Neural cell (in vitro differentiated cells): ENCODE data around the gene LRIG1. TPM values are rescaled to one million over a fixed set of nuclear protein-coding genes. Genes with fewer than 3 reads are reported as not detected.

Experiments
- H2AFZ ChIP-seq: fragments of 200-600, 300-800 bp; sonication (generic), shearing (Covaris generic); 2 replicates; pipeline ENCODE4 v1.6.0; 2014; ENCODE audit warnings: low read depth, mild to moderate bottlenecking, antibody characterized with exemption, low read length, moderate library complexity
- H3F3A ChIP-seq: fragments of 200-600 bp; shearing (Covaris generic); 2 replicates; pipeline ENCODE4 v1.6.1; 2016; ENCODE audit warnings: mild to moderate bottlenecking, moderate library complexity, mixed read lengths, antibody characterized with exemption, low read length; ENCODE audit not compliant: insufficient read depth, poor library complexity, severe bottlenecking
- H3K27ac ChIP-seq: fragments of 200-600, 300-800 bp; sonication (generic), shearing (Covaris generic); 2 replicates; pipeline ENCODE4 v1.5.1; 2014; ENCODE audit warnings: mild to moderate bottlenecking, low read length, moderate library complexity
- H3K27me3 ChIP-seq: fragments of 300-800, 200-600 bp; sonication (generic), shearing (Covaris generic); 2 replicates; pipeline ENCODE4 v1.6.0; 2014; ENCODE audit warnings: mild to moderate bottlenecking, low read depth, low read length, moderate library complexity; ENCODE audit not compliant: insufficient read depth
- H3K36me3 ChIP-seq: fragments of 300-800, 200-600 bp; sonication (generic), shearing (Covaris generic); 2 replicates; pipeline ENCODE4 v1.5.1; 2014; ENCODE audit warnings: mild to moderate bottlenecking, antibody characterized with exemption, low read length, moderate library complexity; ENCODE audit not compliant: insufficient read depth
- H3K4me2 ChIP-seq: fragments of 300-800, 200-600 bp; sonication (generic), shearing (Covaris generic); 2 replicates; pipeline ENCODE4 v1.6.0; 2014; ENCODE audit warnings: mild to moderate bottlenecking, low read length
- H3K4me3 ChIP-seq: fragments of 300-800, 200-600 bp; sonication (generic), shearing (Covaris generic); 2 replicates; pipeline ENCODE4 v1.5.1; 2014; ENCODE audit warnings: mild to moderate bottlenecking, low read length, moderate library complexity
- H3K79me2 ChIP-seq: fragments of 200-600 bp; shearing (Covaris generic); replicated peaks from 2 replicates; pipeline ENCODE4 v1.6.0; 2014; ENCODE audit warnings: mild to moderate bottlenecking, low read length, moderate library complexity; ENCODE audit not compliant: insufficient read depth
- H3K9ac ChIP-seq: fragments of 300-800, 200-600 bp; sonication (generic), shearing (Covaris generic); 2 replicates; pipeline ENCODE4 v1.6.1; 2016; ENCODE audit warnings: mild to moderate bottlenecking, low read length, mixed read lengths
- H3K9me2 ChIP-seq: fragments of 200-600 bp; shearing (Covaris generic); 2 replicates; pipeline ENCODE4 v1.6.1; 2016; ENCODE audit warnings: mild to moderate bottlenecking, low read length, mixed read lengths; ENCODE audit not compliant: insufficient read depth
- H3K9me3 ChIP-seq: fragments of 200-600, 300-800 bp; sonication (generic), shearing (Covaris generic); 2 replicates; pipeline ENCODE4 v1.6.1; 2016; ENCODE audit warnings: mild to moderate bottlenecking, mixed run types, low read length, moderate library complexity, mixed read lengths
- H4K20me1 ChIP-seq: fragments of 200-600 bp; shearing (Covaris generic); 2 replicates; pipeline ENCODE4 v1.6.1; 2016; ENCODE audit warnings: mild to moderate bottlenecking, mixed run types; ENCODE audit not compliant: insufficient read depth
- EP300 ChIP-seq: fragments of 450-650 bp; conservative IDR thresholded peaks from 2 replicates; pipeline ENCODE4 v1.6.1; 2014; ENCODE audit warnings: antibody characterized with exemption, mild to moderate bottlenecking, moderate library complexity; ENCODE audit not compliant: poor library complexity, severe bottlenecking
- EZH2 ChIP-seq: fragments of 200-600, 300-800 bp; shearing (Covaris generic), sonication (generic); IDR thresholded peaks from 2 replicates; pipeline ENCODE4 v1.6.1; 2014; ENCODE audit warnings: antibody characterized with exemption, low read length, borderline replicate concordance, mild to moderate bottlenecking; ENCODE audit not compliant: insufficient read depth, poor library complexity, severe bottlenecking
- MXI1 ChIP-seq: fragments of 450-650 bp; conservative IDR thresholded peaks from 2 replicates; pipeline ENCODE4 v1.6.1; 2014; ENCODE audit warnings: antibody characterized with exemption, mild to moderate bottlenecking; ENCODE audit not compliant: poor library complexity, severe bottlenecking
- POLR2AphosphoS5 ChIP-seq: IDR thresholded peaks from 2 replicates; pipeline ENCODE4 v1.6.1; 2012
- RAD21 ChIP-seq: fragments of 450-650 bp; conservative IDR thresholded peaks from 2 replicates; pipeline ENCODE4 v1.6.1; 2014; ENCODE audit warnings: antibody characterized with exemption, mild to moderate bottlenecking, moderate library complexity
- REST ChIP-seq: IDR thresholded peaks from 2 replicates; pipeline ENCODE4 v1.6.1; 2012; ENCODE audit warnings: borderline replicate concordance
- SMC3 ChIP-seq: fragments of 450-650 bp; conservative IDR thresholded peaks from 2 replicates; pipeline ENCODE4 v1.6.1; 2014; ENCODE audit warnings: antibody characterized with exemption, mild to moderate bottlenecking, moderate library complexity; ENCODE audit not compliant: poor library complexity
- TAF1 ChIP-seq: IDR thresholded peaks from 2 replicates; pipeline ENCODE4 v1.6.1; 2012; ENCODE audit warnings: low read depth
- polyA plus RNA-seq: library from polyadenylated mRNA; depleted of rRNA; stranded (reverse); fragments of >200 nt; gene quantifications from 2 replicates; pipeline ENCODE4 v1.2.3, GENCODE V29; 2014
- TF ChIP-seq, protein P1 (sequence below): fragments of 450-650 bp; IDR thresholded peaks from 2 replicates; pipeline ENCODE4 v1.5.1; 2014; ENCODE audit warnings: antibody characterized with exemption, mild to moderate bottlenecking, moderate library complexity; ENCODE audit not compliant: poor library complexity, severe bottlenecking

Gene LRIG1
- polyA plus RNA-seq, 1 donor from 2014 or later: 7.1 TPM

DNA sequence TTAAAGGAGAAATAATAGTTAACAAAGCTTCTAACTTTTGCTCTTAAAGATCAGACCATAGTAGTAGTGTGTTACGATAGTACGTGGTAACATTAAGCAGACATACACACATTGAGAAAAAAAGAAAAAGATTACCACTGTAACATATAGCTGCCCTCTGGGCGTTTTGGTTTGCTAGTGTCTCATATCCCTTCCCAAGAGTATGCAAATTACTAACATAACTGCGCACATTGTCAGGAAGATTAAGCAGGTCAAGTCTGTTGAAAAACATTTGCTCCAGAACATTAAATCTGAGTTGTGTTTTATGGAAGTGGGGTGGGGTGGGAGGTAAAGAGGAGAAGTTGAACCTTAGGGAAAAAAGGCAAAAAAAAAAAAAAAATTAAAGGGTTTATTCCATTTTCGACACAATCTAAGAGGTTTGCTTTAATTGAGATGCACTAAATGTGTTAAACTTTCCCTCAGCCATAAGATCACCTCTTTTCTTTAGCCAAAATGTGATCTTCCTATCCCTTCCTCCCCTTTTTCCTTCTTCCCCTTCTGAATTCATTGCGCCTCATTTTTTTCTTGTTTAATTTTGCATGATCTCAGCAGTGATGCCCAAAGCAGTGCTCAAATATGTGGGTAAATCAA, 1.5 kb upstream of the LRIG1 start:
- Histone ChIP-seq H3K27ac (no peak overlapping the region), H3F3A (no peaks in the 10 kb centered on the region), H3K9ac (no peak overlapping the region), H3K4me2 (no peak overlapping the region), H3K79me2 (peaks cover 22% of the 10 kb centered on the region), H3K9me2 (no peaks in the 10 kb centered on the region), H3K4me3 (no peak overlapping the region), H4K20me1 (no peaks in the 10 kb centered on the region), H3K36me3 (no peaks in the 10 kb centered on the region), H3K9me3 (no peaks in the 10 kb centered on the region), H3K27me3 (peaks cover 21% of the 10 kb centered on the region), H2AFZ (no peak overlapping the region)
- TF ChIP-seq TAF1: no peak
- TF ChIP-seq EP300: no peak
- no peak for TF ChIP-seq MXI1
- TF ChIP-seq POLR2AphosphoS5: no peak
- no peak for TF ChIP-seq RAD21
- TF ChIP-seq SMC3: no peak
- no peak for TF ChIP-seq EZH2
- TF ChIP-seq REST: no peak
- TF ChIP-seq, protein P1, sequence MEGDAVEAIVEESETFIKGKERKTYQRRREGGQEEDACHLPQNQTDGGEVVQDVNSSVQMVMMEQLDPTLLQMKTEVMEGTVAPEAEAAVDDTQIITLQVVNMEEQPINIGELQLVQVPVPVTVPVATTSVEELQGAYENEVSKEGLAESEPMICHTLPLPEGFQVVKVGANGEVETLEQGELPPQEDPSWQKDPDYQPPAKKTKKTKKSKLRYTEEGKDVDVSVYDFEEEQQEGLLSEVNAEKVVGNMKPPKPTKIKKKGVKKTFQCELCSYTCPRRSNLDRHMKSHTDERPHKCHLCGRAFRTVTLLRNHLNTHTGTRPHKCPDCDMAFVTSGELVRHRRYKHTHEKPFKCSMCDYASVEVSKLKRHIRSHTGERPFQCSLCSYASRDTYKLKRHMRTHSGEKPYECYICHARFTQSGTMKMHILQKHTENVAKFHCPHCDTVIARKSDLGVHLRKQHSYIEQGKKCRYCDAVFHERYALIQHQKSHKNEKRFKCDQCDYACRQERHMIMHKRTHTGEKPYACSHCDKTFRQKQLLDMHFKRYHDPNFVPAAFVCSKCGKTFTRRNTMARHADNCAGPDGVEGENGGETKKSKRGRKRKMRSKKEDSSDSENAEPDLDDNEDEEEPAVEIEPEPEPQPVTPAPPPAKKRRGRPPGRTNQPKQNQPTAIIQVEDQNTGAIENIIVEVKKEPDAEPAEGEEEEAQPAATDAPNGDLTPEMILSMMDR: no peak

DNA sequence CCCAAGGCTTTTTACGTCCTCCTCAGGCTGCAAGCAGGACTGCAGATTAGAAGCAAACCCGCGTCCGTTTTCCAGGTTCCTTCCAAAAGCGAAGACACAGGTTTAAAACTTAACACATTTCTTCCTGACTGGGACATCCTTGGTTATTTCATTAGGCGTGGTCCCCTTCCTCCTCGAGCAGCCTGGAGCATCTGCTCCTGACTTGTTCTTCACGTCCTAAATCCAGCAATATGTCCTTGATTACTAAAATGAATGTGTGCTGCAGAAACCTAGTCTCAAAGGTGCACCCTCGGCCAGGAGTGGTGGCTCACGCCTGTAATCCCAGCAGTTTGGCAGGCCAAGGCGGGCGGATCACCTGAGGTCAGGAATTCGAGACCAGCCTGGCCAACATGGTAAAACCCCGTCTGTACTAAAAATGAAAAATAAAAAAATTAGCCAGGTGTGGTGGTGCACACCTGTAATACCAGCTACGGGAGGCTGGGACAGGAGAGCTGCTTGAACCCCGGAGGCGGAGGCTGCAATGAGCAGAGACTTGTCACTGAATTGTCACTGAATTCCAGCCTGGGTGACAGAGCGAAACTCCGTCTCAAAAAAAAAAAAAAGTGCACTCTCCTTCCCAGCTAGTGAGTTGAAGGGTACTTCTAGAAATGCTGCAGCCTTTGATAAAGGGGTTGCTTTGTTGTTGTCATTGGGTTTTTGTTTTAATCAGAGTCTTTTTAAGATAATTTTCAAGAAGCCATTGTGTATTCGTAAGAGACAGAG, 842 bp upstream of the LRIG1 start:
- no peaks in the 10 kb centered on the region for H3K9me2 ChIP-seq
- no peak overlapping the region for H3K4me2 ChIP-seq
- H3K4me3 ChIP-seq: peak overlapping the region; percentile 72

More for the DNA sequence above, 842 bp upstream of the LRIG1 start:
- Histone ChIP-seq H4K20me1 (no peaks in the 10 kb centered on the region), H2AFZ (no peak overlapping the region), H3K9me3 (no peaks in the 10 kb centered on the region), H3K36me3 (no peaks in the 10 kb centered on the region), H3K9ac (no peak overlapping the region), H3K27ac (no peak overlapping the region), H3F3A (no peaks in the 10 kb centered on the region), H3K27me3 (peaks cover 27% of the 10 kb centered on the region), H3K79me2 (peaks cover 29% of the 10 kb centered on the region)
- no peak for TF ChIP-seq EP300
- TF ChIP-seq, protein P1: peak; percentile 37
